MM.1S (cell line): ENCODE measurements around the gene CHST11.

ENCODE experiments used
- DNase-seq: peaks from one replicate; pipeline ENCODE4 v3.0.0-alpha.2; 2015
- H2AFZ ChIP-seq: fragments of 300-600 bp; sonication (generic); 2 replicates; pipeline ENCODE4 v1.6.0; 2016; ENCODE audit warnings: antibody characterized with exemption, low read length
- H3F3A ChIP-seq: fragments of 300-600 bp; sonication (generic); 2 replicates; pipeline ENCODE4 v1.6.1; 2016; ENCODE audit warnings: mild to moderate bottlenecking, antibody characterized with exemption, low read length, moderate library complexity, mixed read lengths; ENCODE audit not compliant: insufficient read depth
- H3K27ac ChIP-seq: fragments of 300-600 bp; sonication (generic); 2 replicates; pipeline ENCODE4 v1.5.1; 2016; ENCODE audit warnings: mild to moderate bottlenecking, low read length
- H3K27me3 ChIP-seq: fragments of 300-600 bp; sonication (generic); replicated peaks from 2 replicates; pipeline ENCODE4 v1.6.0; 2016; ENCODE audit warnings: low read length; ENCODE audit not compliant: insufficient read depth
- H3K36me3 ChIP-seq: fragments of 300-600 bp; sonication (generic); replicated peaks from 2 replicates; pipeline ENCODE4 v1.6.1; 2016; ENCODE audit warnings: mild to moderate bottlenecking, low read length, mixed read lengths; ENCODE audit not compliant: insufficient read depth
- H3K4me1 ChIP-seq: fragments of 300-600 bp; sonication (generic); 2 replicates; pipeline ENCODE4 v1.6.1; 2016; ENCODE audit warnings: low read length, mixed read lengths
- H3K4me2 ChIP-seq: fragments of 300-600 bp; sonication (generic); 2 replicates; pipeline ENCODE4 v1.6.0; 2016; ENCODE audit warnings: low read depth, low read length
- H3K4me3 ChIP-seq: fragments of 300-600 bp; sonication (generic); 2 replicates; pipeline ENCODE4 v1.5.1; 2016; ENCODE audit warnings: low read length, mixed read lengths
- H3K79me2 ChIP-seq: fragments of 300-600 bp; sonication (generic); 2 replicates; pipeline ENCODE4 v1.6.1; 2016; ENCODE audit warnings: mixed run types, low read length, mixed read lengths
- H3K9ac ChIP-seq: fragments of 300-600 bp; sonication (generic); 2 replicates; pipeline ENCODE4 v1.6.1; 2016; ENCODE audit warnings: low read length, mixed read lengths
- H3K9me2 ChIP-seq: fragments of 300-600 bp; sonication (generic); replicated peaks from 2 replicates; pipeline ENCODE4 v1.6.1; 2016; ENCODE audit warnings: mild to moderate bottlenecking, low read length, mixed read lengths; ENCODE audit not compliant: insufficient read depth
- H3K9me3 ChIP-seq: fragments of 300-600 bp; sonication (generic); replicated peaks from 2 replicates; pipeline ENCODE4 v1.6.1; 2016; ENCODE audit warnings: mild to moderate bottlenecking, low read length, mixed read lengths; ENCODE audit not compliant: insufficient read depth
- H4K20me1 ChIP-seq: fragments of 300-600 bp; sonication (generic); 2 replicates; pipeline ENCODE4 v1.6.1; 2016; ENCODE audit warnings: mild to moderate bottlenecking, low read length, moderate library complexity, mixed read lengths; ENCODE audit not compliant: insufficient read depth
- EZH2 ChIP-seq: fragments of 300-600 bp; sonication (generic); optimal IDR thresholded peaks from 2 replicates; pipeline ENCODE3; 2017; ENCODE audit warnings: low read depth, mild to moderate bottlenecking, antibody characterized with exemption, low read length, mixed read lengths
- EZH2phosphoT487 ChIP-seq: fragments of 300-600 bp; sonication (generic); IDR thresholded peaks from 2 replicates; pipeline ENCODE4 v1.6.1; 2018; ENCODE audit warnings: antibody characterized with exemption, low read length
- TF ChIP-seq, protein P1 (sequence below): fragments of 300-600 bp; sonication (generic); IDR thresholded peaks from 2 replicates; pipeline ENCODE4 v1.5.1; 2016; ENCODE audit warnings: antibody characterized with exemption, low read length, mixed read lengths

CHST11 gene

DNA sequence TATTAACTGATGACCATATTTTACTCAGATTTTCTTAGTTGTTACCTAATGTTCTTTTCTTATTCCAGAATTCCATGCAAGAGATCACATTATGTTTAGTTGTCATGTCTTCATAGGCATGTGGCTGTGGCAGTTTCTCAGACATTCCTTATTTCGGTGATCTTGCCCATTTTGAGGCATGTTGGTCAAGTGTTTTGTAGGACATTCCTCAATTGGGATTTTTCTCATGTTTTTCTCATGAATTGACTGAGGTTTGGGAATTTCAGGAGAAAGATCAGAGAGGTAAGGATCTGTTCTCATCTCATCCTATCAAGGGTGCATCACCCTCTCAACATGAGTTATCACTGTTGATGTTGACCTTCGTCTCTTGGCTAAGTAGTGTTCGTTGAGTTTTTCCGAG lies 81.3 kb downstream of the CHST11 start:
- Histone ChIP-seq H3F3A (0 out of 2 replicates have a peak, but pooled peaks cover 4% of the 10 kb centered on the region), H3K27me3 (no peaks in the 10 kb centered on the region), H3K27ac (no peak overlapping the region), H2AFZ (no peak overlapping the region), H4K20me1 (no peaks in the 10 kb centered on the region), H3K4me3 (no peak overlapping the region), H3K9ac (no peak overlapping the region), H3K4me1 (peaks cover 12% of the 10 kb centered on the region), H3K79me2 (peaks cover 41% of the 10 kb centered on the region), H3K9me2 (no peaks in the 10 kb centered on the region), H3K36me3 (no peaks in the 10 kb centered on the region), H3K4me2 (no peak overlapping the region), H3K9me3 (no peaks in the 10 kb centered on the region)
- TF ChIP-seq EZH2, result no peak
- TF ChIP-seq, protein P1, sequence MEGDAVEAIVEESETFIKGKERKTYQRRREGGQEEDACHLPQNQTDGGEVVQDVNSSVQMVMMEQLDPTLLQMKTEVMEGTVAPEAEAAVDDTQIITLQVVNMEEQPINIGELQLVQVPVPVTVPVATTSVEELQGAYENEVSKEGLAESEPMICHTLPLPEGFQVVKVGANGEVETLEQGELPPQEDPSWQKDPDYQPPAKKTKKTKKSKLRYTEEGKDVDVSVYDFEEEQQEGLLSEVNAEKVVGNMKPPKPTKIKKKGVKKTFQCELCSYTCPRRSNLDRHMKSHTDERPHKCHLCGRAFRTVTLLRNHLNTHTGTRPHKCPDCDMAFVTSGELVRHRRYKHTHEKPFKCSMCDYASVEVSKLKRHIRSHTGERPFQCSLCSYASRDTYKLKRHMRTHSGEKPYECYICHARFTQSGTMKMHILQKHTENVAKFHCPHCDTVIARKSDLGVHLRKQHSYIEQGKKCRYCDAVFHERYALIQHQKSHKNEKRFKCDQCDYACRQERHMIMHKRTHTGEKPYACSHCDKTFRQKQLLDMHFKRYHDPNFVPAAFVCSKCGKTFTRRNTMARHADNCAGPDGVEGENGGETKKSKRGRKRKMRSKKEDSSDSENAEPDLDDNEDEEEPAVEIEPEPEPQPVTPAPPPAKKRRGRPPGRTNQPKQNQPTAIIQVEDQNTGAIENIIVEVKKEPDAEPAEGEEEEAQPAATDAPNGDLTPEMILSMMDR, result no peak
- TF ChIP-seq EZH2phosphoT487, result no peak
- DNase-seq, result no peak

DNA sequence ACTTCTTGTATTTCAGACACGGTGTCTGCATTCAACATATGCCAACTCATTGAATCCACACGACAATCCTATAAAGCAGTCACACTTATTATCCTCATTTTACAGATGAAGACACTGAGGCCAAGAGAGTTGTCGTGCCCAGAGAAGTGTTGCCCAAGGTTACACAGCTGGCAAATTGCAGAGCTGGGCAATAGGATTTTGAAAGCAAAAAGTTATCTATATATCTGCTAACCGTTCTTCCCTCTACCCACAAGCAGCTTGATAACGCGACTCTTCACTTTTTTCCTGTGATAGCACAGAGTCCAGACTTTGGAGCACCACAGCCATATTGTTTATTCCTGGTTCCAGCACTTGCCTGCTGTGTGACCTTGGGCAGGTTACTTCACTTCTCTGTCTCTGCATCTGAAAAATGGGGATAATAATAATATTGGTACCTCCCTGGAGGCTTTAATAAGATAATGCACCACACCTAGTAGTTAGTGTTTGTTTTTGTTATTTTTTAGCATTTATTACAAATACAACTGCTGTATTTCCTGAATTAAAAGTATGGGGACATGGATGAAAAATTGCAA lies 82.2 kb downstream of the CHST11 start:
- no peak for TF ChIP-seq EZH2
- TF ChIP-seq EZH2phosphoT487, result no peak
- TF ChIP-seq, protein P1, result no peak
- no peak overlapping the region for H3K9ac ChIP-seq
- H3K79me2 ChIP-seq, result peaks cover 46% of the 10 kb centered on the region

DNA sequence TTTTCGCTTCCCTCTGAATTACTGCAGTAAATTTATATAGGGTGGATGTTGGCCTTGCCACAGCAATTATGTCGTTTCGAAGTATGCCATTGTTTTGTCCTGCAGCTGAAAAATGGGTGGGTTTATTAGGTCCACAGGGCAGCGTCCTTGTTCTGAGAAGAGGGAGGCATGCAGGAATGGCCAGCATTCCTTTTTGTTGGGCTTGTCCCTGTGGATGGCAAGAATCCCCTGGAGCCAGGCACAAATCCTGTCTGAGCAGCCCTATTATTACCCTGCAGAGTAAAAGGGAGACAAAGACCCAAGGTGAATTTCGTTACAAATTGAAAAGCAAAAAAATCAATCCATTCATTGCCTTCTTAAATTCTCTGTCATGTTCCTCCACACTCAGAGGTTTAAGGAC lies 88.1 kb downstream of the CHST11 start:
- Histone ChIP-seq H3K4me1 (no peaks in the 10 kb centered on the region), H4K20me1 (no peaks in the 10 kb centered on the region), H3K36me3 (no peaks in the 10 kb centered on the region), H3K4me2 (no peak overlapping the region), H2AFZ (no peak overlapping the region), H3F3A (no peaks in the 10 kb centered on the region), H3K4me3 (no peak overlapping the region), H3K27ac (no peak overlapping the region), H3K79me2 (peaks cover 42% of the 10 kb centered on the region), H3K9me3 (no peaks in the 10 kb centered on the region), H3K9me2 (no peaks in the 10 kb centered on the region), H3K9ac (no peak overlapping the region), H3K27me3 (no peaks in the 10 kb centered on the region)
- no peak for DNase-seq
- TF ChIP-seq EZH2 (no peak), EZH2phosphoT487 (no peak)
- TF ChIP-seq, protein P1, result no peak

More for the DNA sequence above, 82.2 kb downstream of the CHST11 start:
- no peaks in the 10 kb centered on the region for H3K36me3 ChIP-seq
- no peaks in the 10 kb centered on the region for H3K9me3 ChIP-seq
- H3K27ac ChIP-seq, result no peak overlapping the region
- no peaks in the 10 kb centered on the region for H3K27me3 ChIP-seq
- no peaks in the 10 kb centered on the region for H3F3A ChIP-seq
- H3K4me1 ChIP-seq, result peaks cover 6% of the 10 kb centered on the region
- no peak overlapping the region for H3K4me3 ChIP-seq
- no peaks in the 10 kb centered on the region for H3K9me2 ChIP-seq
- H3K4me2 ChIP-seq, result no peak overlapping the region
- no peaks in the 10 kb centered on the region for H4K20me1 ChIP-seq
- no peak for DNase-seq
- H2AFZ ChIP-seq, result no peak overlapping the region
